Left kidney (tissue), 2 donors: ENCODE measurements around the gene ELF2. TPM values are rescaled to one million over a fixed set of nuclear protein-coding genes. Genes with fewer than 3 reads are reported as not detected.
A peak's percentile ranks its signal among the peaks of the same experiment; 100 is the strongest.
"Not testable (repeated sequence)": the region's sequence is repeated elsewhere in the genome, so short reads cannot be mapped to it uniquely, and the experiment has no call there.

Experiments used
- DNase-seq: peaks from one replicate; pipeline ENCODE4 v3.0.0-alpha.2; 2013
- polyA plus RNA-seq: library from polyadenylated mRNA; unstranded; fragments of 120-200 nt; gene quantifications from one replicate; pipeline ENCODE4 v1.2.1, GENCODE V29; 2013; ENCODE audit not compliant: insufficient read length

The ELF2 gene
- polyA plus RNA-seq, 1 donor: 73.0 TPM

GRCh38 chr4:139189417-139189749, 12.4 kb upstream of the ELF2 start:
- no peak for DNase-seq

- DNase-seq: no peak
Observed at GRCh38 chr4:139188648-139189416, 11.8 kb upstream of the ELF2 start.

- DNase-seq: no peak
Observed at GRCh38 chr4:139184129-139184528, 7.1 kb upstream of the ELF2 start.

GRCh38 chr4:139177869-139178619, 1.0 kb upstream of the ELF2 start:
- peak; percentile 93 for DNase-seq

GRCh38 chr4:139176302-139177048, 543 bp downstream of the ELF2 start:
- DNase-seq: peak; percentile 73

- DNase-seq: no peak
Observed at GRCh38 chr4:139175646-139176301, 1.2 kb downstream of the ELF2 start.

- no peak for DNase-seq
Observed at GRCh38 chr4:139171876-139172691, 4.9 kb downstream of the ELF2 start.

GRCh38 chr4:139170932-139171331, 6.1 kb downstream of the ELF2 start:
- DNase-seq: no peak

- DNase-seq: no peak
Observed at GRCh38 chr4:139167774-139168444, 9.1 kb downstream of the ELF2 start.

GRCh38 chr4:139164731-139165130, 12.3 kb downstream of the ELF2 start:
- DNase-seq: no peak

GRCh38 chr4:139163806-139164206, 13.2 kb downstream of the ELF2 start:
- DNase-seq: no peak

GRCh38 chr4:139157977-139158376, 19.0 kb downstream of the ELF2 start:
- DNase-seq: not testable (repeated sequence)

- DNase-seq: no peak
Observed at GRCh38 chr4:139154952-139155557, 22.0 kb downstream of the ELF2 start.

GRCh38 chr4:139154538-139154937, 22.5 kb downstream of the ELF2 start:
- DNase-seq: no peak

GRCh38 chr4:139154134-139154421, 22.9 kb downstream of the ELF2 start:
- no peak for DNase-seq

- DNase-seq: no peak
Observed at GRCh38 chr4:139153411-139154133, 23.4 kb downstream of the ELF2 start.

GRCh38 chr4:139152249-139152648, 24.8 kb downstream of the ELF2 start:
- DNase-seq: no peak

GRCh38 chr4:139146926-139147629, 29.9 kb downstream of the ELF2 start:
- DNase-seq: no peak

GRCh38 chr4:139145552-139145932, 31.5 kb downstream of the ELF2 start:
- no peak for DNase-seq
